IMR-90 (cell line): ENCODE measurements around the gene CCDC200. TPM values are rescaled to one million over a fixed set of nuclear protein-coding genes. Genes with fewer than 3 reads are reported as not detected.
"Not testable (repeated sequence)": the region's sequence is repeated elsewhere in the genome, so short reads cannot be mapped to it uniquely, and the experiment has no call there.

Experiments
- ATAC-seq: fragments of 200-7000 bp; cut with Tn5 transposase; 2 replicates; pipeline ENCODE4 v1.9.1; 2020; ENCODE audit warnings: low read depth, mild to moderate bottlenecking, moderate library complexity
- BruUV-seq: library from RNA; stranded (reverse); fragments of 400-500 nt; replicated peaks from 2 replicates; lab custom pipeline; 2021; lab: Mats Ljungman, UMichigan
- CTCF ChIA-PET: fragments of 300-600 bp; formaldehyde crosslinking; extraction: SDS; loops from one replicate; lab custom pipeline; 2021; ENCODE audit warnings: antibody characterized with exemption; lab: Yijun Ruan, JAX
- POLR2A ChIA-PET: fragments of 300-600 bp; sonication (Branson Sonifier 250); formaldehyde crosslinking; loops from one replicate; lab custom pipeline; 2022; ENCODE audit warnings: antibody characterized with exemption; ENCODE audit not compliant: unreplicated experiment; lab: Charles Lee
- DNase-seq: peaks from one replicate; pipeline ENCODE4 v3.0.0; 2013
- H2AFZ ChIP-seq: replicated peaks from 2 replicates; pipeline ENCODE3; 2013; ENCODE audit warnings: low read length, mild to moderate bottlenecking; ENCODE audit not compliant: poor library complexity
- H2AK5ac ChIP-seq: 2 replicates; pipeline ENCODE4 v1.6.1; 2013; ENCODE audit warnings: low read depth, low read length, inconsistent platforms
- H2AK9ac ChIP-seq: replicated peaks from 2 replicates; pipeline ENCODE3; 2013; ENCODE audit warnings: mild to moderate bottlenecking, low read depth, low read length, moderate library complexity; ENCODE audit not compliant: poor library complexity
- H2BK120ac ChIP-seq: 2 replicates; pipeline ENCODE4 v1.6.1; 2013; ENCODE audit warnings: low read depth, low read length, inconsistent platforms
- H2BK15ac ChIP-seq: 3 replicates; pipeline ENCODE4 v1.6.1; 2013; ENCODE audit warnings: low read depth, low read length, inconsistent platforms
- H2BK20ac ChIP-seq: 2 replicates; pipeline ENCODE4 v1.6.1; 2013; ENCODE audit warnings: low read depth, mild to moderate bottlenecking, inconsistent platforms, low read length, moderate library complexity
- H2BK5ac ChIP-seq: 2 replicates; pipeline ENCODE4 v1.6.1; 2013; ENCODE audit warnings: mild to moderate bottlenecking, low read depth, low read length, inconsistent platforms; ENCODE audit not compliant: poor library complexity, severe bottlenecking
- H3K14ac ChIP-seq: replicated peaks from 2 replicates; pipeline ENCODE4 v1.6.1; 2013; ENCODE audit warnings: low read depth, low read length, inconsistent platforms
- H3K18ac ChIP-seq: 2 replicates; pipeline ENCODE4 v1.6.1; 2013; ENCODE audit warnings: low read depth, low read length, control low read depth
- H3K23ac ChIP-seq: 2 replicates; pipeline ENCODE4 v1.6.1; 2013; ENCODE audit warnings: low read depth, low read length, inconsistent platforms
- H3K27ac ChIP-seq: 2 replicates; pipeline ENCODE4 v1.5.1; 2013; ENCODE audit warnings: mild to moderate bottlenecking, control low read depth, low read length; ENCODE audit not compliant: insufficient read depth
- H3K27me3 ChIP-seq: 2 replicates; pipeline ENCODE4 v1.6.1; 2013; ENCODE audit warnings: low read length; ENCODE audit not compliant: control insufficient read depth, insufficient read depth
- H3K36me3 ChIP-seq: 2 replicates; pipeline ENCODE4 v1.6.1; 2013; ENCODE audit warnings: low read length, mixed read lengths; ENCODE audit not compliant: control insufficient read depth, insufficient read depth
- H3K4ac ChIP-seq: 2 replicates; pipeline ENCODE4 v1.6.1; 2013; ENCODE audit warnings: low read depth, low read length, inconsistent platforms
- H3K4me1 ChIP-seq: 2 replicates; pipeline ENCODE4 v1.6.1; 2013; ENCODE audit warnings: low read length, mixed read lengths; ENCODE audit not compliant: control insufficient read depth, insufficient read depth
- H3K4me2 ChIP-seq: 2 replicates; pipeline ENCODE4 v1.6.1; 2013; ENCODE audit warnings: low read depth, mild to moderate bottlenecking, control low read depth, low read length, moderate library complexity
- H3K4me3 ChIP-seq: 2 replicates; pipeline ENCODE4 v1.5.1; 2013; ENCODE audit warnings: low read depth, mild to moderate bottlenecking, control low read depth, low read length, moderate library complexity; ENCODE audit not compliant: insufficient read depth
- H3K56ac ChIP-seq: 2 replicates; pipeline ENCODE4 v1.6.1; 2013; ENCODE audit warnings: low read length, inconsistent platforms; ENCODE audit not compliant: insufficient read depth; ENCODE audit errors: extremely low read depth
- H3K79me1 ChIP-seq, 2 experiments: 2 replicates each; pipeline ENCODE4 v1.6.1; 2013; ENCODE audit warnings: low read length in 2 of 2, inconsistent platforms in 1 of 2, low read depth in 1 of 2
- H3K9ac ChIP-seq: 2 replicates; pipeline ENCODE4 v1.6.1; 2013; ENCODE audit warnings: low read depth, low read length, control low read depth
- H3K9me1 ChIP-seq: 2 replicates; pipeline ENCODE4 v1.6.1; 2013; ENCODE audit warnings: low read length, inconsistent platforms; ENCODE audit not compliant: insufficient read depth
- H3K9me3 ChIP-seq: 2 replicates; pipeline ENCODE4 v1.6.1; 2013; ENCODE audit warnings: low read length; ENCODE audit not compliant: control insufficient read depth, insufficient read depth
- H4K20me1 ChIP-seq: 2 replicates; pipeline ENCODE4 v1.6.1; 2013; ENCODE audit warnings: low read length, inconsistent platforms; ENCODE audit not compliant: insufficient read depth
- H4K5ac ChIP-seq: 2 replicates; pipeline ENCODE4 v1.6.1; 2013; ENCODE audit warnings: mild to moderate bottlenecking, low read depth, low read length, control low read depth
- H4K8ac ChIP-seq, 2 experiments: 2 replicates each; pipeline ENCODE4 v1.6.1; 2013; ENCODE audit warnings: low read depth in 2 of 2, low read length in 2 of 2, control low read depth in 1 of 2, inconsistent platforms in 1 of 2
- H4K91ac ChIP-seq: 2 replicates; pipeline ENCODE4 v1.6.1; 2013; ENCODE audit warnings: low read depth, low read length, inconsistent platforms; ENCODE audit not compliant: insufficient read depth
- CEBPB ChIP-seq: IDR thresholded peaks from 2 replicates; pipeline ENCODE4 v1.6.1; 2012; ENCODE audit warnings: low read depth, low read length, improper control_type of control experiment
- FOS ChIP-seq: fragments of 150-350 bp; IDR thresholded peaks from 2 replicates; pipeline ENCODE4 v1.6.1; 2016; ENCODE audit warnings: low read depth, low read length
- WGBS, 2 experiments: methylation state at CpG; one replicate each; pipeline versions ENCODE4 v1.1.5 to v1.1.7; 2013; ENCODE audit warnings: missing lambda C conversion rate in 2 of 2; ENCODE audit not compliant: insufficient read length in 1 of 2; ENCODE audit errors: extremely low coverage in 2 of 2; 5-methylcytosine and 5-hydroxymethylcytosine counted together
- dilution Hi-C: fragments of 300-500 bp; cut with HindIII; formaldehyde crosslinking; loops from one replicate; pipeline ENCODE4 v1.14.3; 2018; ENCODE audit warnings: low sequenced_read_pairs; ENCODE audit not compliant: unreplicated experiment
- in situ Hi-C: fragments of 300-500 bp; cut with MboI; formaldehyde crosslinking; loops from 3 replicates; pipeline ENCODE4 v1.14.3; 2019; ENCODE audit warnings: low sequenced_read_pairs, inconsistent platforms, mixed read lengths
- intact Hi-C: fragments of 100-400 bp; cut with micrococcal nuclease; formaldehyde crosslinking; loops from 2 replicates; pipeline ENCODE4 v1.10.0; 2022
- polyA plus RNA-seq, 3 experiments: library from polyadenylated mRNA; depleted of rRNA; stranded (reverse); fragments of >200 nt; gene quantifications; 2 replicates each; pipeline ENCODE4 v1.2.3, GENCODE V29; 2012; ENCODE audit warnings: low replicate concordance in 1 of 3
- total RNA-seq: library from RNA; depleted of rRNA; stranded (reverse); fragments of >200 nt; gene quantifications from 2 replicates; pipeline ENCODE4 v1.2.3, GENCODE V29; 2012

Gene CCDC200
- total and polyA plus RNA-seq, 2 of the 4 experiments (the other 2 are of a cell fraction): not detected

DNA sequence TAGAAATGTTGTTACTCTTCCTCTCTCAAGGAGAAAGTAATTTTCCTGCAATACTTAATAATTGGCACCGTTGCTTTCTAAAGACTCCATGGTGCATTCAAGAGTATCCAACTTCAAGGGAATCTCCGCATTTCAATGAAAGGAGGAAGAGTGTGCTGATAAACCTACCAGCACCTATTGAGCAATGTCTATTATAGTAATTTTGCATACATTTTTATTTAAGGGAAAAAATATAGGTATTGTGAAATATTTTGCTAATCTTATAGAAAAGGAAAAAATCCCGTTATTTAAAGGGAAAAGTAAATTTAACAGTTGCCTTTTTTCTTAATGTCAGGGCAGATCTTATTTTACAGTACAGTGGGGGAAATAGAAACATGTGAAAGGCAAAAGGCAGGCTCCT lies 17.8 kb downstream of the CCDC200 start:
- Histone ChIP-seq H2BK120ac (peak overlapping the region; percentile 70), H3K36me3 (peaks cover 20% of the 10 kb centered on the region), H3K79me1 (peaks cover 18 to 35% of the 10 kb centered on the region in 2 experiments), H3K9ac (peak overlapping the region; percentile 55), H2BK15ac (peak overlapping the region; percentile 54; the same call in 1 of the 3 replicates), H3K9me1 (peaks cover 13% of the 10 kb centered on the region), H2AK9ac (no peak overlapping the region), H3K9me3 (no peaks in the 10 kb centered on the region), H3K23ac (peak overlapping the region; percentile 95), H3K27ac (peak overlapping the region; percentile 35; the same call in 1 of the 2 replicates), H3K14ac (peak overlapping the region; percentile 83), H2BK20ac (peak overlapping the region; percentile 69; the same call in 1 of the 2 replicates), H4K20me1 (no peaks in the 10 kb centered on the region), H2AFZ (no peak overlapping the region), H4K5ac (peak overlapping the region; percentile 98; the same call in 1 of the 2 replicates), H4K8ac (peak overlapping the region; percentile 53 to 96), H2AK5ac (peak overlapping the region; percentile 33), H3K4me3 (no peak overlapping the region), H3K27me3 (no peaks in the 10 kb centered on the region), H3K4me1 (peaks cover 16% of the 10 kb centered on the region), H4K91ac (peak overlapping the region; percentile 83), H2BK5ac (peak overlapping the region; percentile 73), H3K56ac (peak overlapping the region; percentile 55; the same call in 1 of the 2 replicates), H3K4ac (peak overlapping the region; percentile 87), H3K4me2 (peak overlapping the region; percentile 70; the same call in 1 of the 2 replicates), H3K18ac (peak overlapping the region; percentile 42; the same call in 1 of the 2 replicates)
- no TSS peak for BruUV-seq
- CTCF ChIA-PET: no interaction called here
- intact Hi-C loops: loop anchor here (10.0 kb wide), 1 partner anchor 304 kb away; no protein-coding TSS in a partner anchor
- ATAC-seq (no peak), DNase-seq (no peak)
- in situ Hi-C loops: loop anchor here (25.0 kb wide), 1 partner anchor 102 kb away; no protein-coding TSS in a partner anchor
- no peak for TF ChIP-seq FOS
- TF ChIP-seq CEBPB: peak; percentile 65
- POLR2A ChIA-PET: no interaction called here
- 100% methylated on average over 1 of the region's 3 CpGs; no CpG with 5 or more reads in 1 of the 2 experiments for WGBS, 2 experiments
- dilution Hi-C loops: no loop called here

DNA sequence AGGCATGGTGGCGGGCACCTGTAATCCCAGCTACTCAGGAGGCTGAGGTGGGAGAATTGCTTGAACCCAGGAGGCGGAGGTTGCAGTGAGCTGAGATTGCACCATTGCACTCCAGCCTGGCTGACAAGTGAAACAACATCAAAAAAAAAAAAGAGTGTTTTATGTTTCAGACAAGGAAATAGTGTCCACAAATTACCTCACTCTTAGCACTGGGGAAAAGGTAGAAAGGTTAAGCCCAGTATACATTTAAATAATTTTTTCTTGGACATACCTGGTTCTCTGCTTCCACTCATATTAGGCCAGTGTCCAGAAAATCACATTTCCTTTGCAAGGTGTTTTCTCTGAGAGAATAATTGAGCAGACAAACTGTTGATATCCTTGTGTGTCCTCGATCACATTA lies 25.4 kb downstream of the CCDC200 start:
- H3K23ac ChIP-seq, H3K27ac ChIP-seq, H3K4ac ChIP-seq, dilution Hi-C loops, CTCF ChIA-PET, H3K18ac ChIP-seq, H4K91ac ChIP-seq, DNase-seq, H4K8ac ChIP-seq, H2BK5ac ChIP-seq, H2AFZ ChIP-seq, H3K79me1 ChIP-seq, H3K27me3 ChIP-seq, ATAC-seq, H3K56ac ChIP-seq, H3K14ac ChIP-seq, intact Hi-C loops, H3K4me1 ChIP-seq, H2AK9ac ChIP-seq, H2BK120ac ChIP-seq, H3K4me3 ChIP-seq, H3K9me1 ChIP-seq, H2AK5ac ChIP-seq, H2BK20ac ChIP-seq, H3K9me3 ChIP-seq, BruUV-seq, H2BK15ac ChIP-seq, H4K20me1 ChIP-seq, H3K4me2 ChIP-seq, H4K5ac ChIP-seq, H3K9ac ChIP-seq: not testable (repeated sequence)
- in situ Hi-C loops: loop anchor here (25.0 kb wide), 1 partner anchor 109 kb away; no protein-coding TSS in a partner anchor
- peaks cover 59% of the 10 kb centered on the region for H3K36me3 ChIP-seq
- WGBS, 2 experiments: no CpG with 5 or more reads among the region's 3 CpGs
- POLR2A ChIA-PET: interaction anchor here (1.3 kb wide), 1 partner anchor 9 kb away, joined by 5 read pairs; the partner anchor contains the start of gene TMEM106A
